GM23248 (cell line): ENCODE measurements around the gene ST3GAL6. TPM values are rescaled to one million over a fixed set of nuclear protein-coding genes. Genes with fewer than 3 reads are reported as not detected.

Source experiments
- DNase-seq: peaks from one replicate; pipeline ENCODE4 v3.0.0-alpha.2; 2015
- H2AFZ ChIP-seq: fragments of 200-600 bp; sonication (generic); 2 replicates; pipeline ENCODE4 v1.6.1; 2016; ENCODE audit warnings: antibody characterized with exemption
- H3F3A ChIP-seq: fragments of 200-600 bp; sonication (generic); 2 replicates; pipeline ENCODE4 v1.6.1; 2016; ENCODE audit warnings: mild to moderate bottlenecking, antibody characterized with exemption, mixed run types; ENCODE audit not compliant: insufficient read depth
- H3K27ac ChIP-seq: fragments of 200-600 bp; sonication (generic); 2 replicates; pipeline ENCODE4 v1.5.1; 2016; ENCODE audit warnings: mild to moderate bottlenecking
- H3K27me3 ChIP-seq: fragments of 200-600 bp; sonication (generic); replicated peaks from 2 replicates; pipeline ENCODE4 v1.6.1; 2016; ENCODE audit warnings: mild to moderate bottlenecking; ENCODE audit not compliant: insufficient read depth
- H3K36me3 ChIP-seq: fragments of 200-600 bp; sonication (generic); 2 replicates; pipeline ENCODE4 v1.6.1; 2016; ENCODE audit warnings: low read depth, mild to moderate bottlenecking
- H3K4me1 ChIP-seq: fragments of 200-600 bp; sonication (generic); 2 replicates; pipeline ENCODE4 v1.6.1; 2016; ENCODE audit warnings: mild to moderate bottlenecking; ENCODE audit not compliant: insufficient read depth
- H3K4me2 ChIP-seq: fragments of 200-600 bp; sonication (generic); one replicate; pipeline ENCODE4 v1.6.1; 2016; ENCODE audit warnings: mild to moderate bottlenecking; ENCODE audit not compliant: unreplicated experiment
- H3K4me3 ChIP-seq: fragments of 200-600 bp; sonication (generic); 2 replicates; pipeline ENCODE4 v1.5.1; 2016; ENCODE audit warnings: mild to moderate bottlenecking
- H3K79me2 ChIP-seq: fragments of 200-600 bp; sonication (generic); 2 replicates; pipeline ENCODE4 v1.6.1; 2016; ENCODE audit warnings: mild to moderate bottlenecking; ENCODE audit not compliant: insufficient read depth
- H3K9ac ChIP-seq: fragments of 200-600 bp; sonication (generic); 2 replicates; pipeline ENCODE4 v1.6.1; 2016; ENCODE audit warnings: mild to moderate bottlenecking
- H3K9me2 ChIP-seq: fragments of 200-600 bp; sonication (generic); 2 replicates; pipeline ENCODE4 v1.6.1; 2016; ENCODE audit warnings: mixed run types, mild to moderate bottlenecking, moderate library complexity; ENCODE audit not compliant: insufficient read depth
- H3K9me3 ChIP-seq: fragments of 200-600 bp; sonication (generic); one replicate; pipeline ENCODE4 v1.6.1; 2017; ENCODE audit warnings: low read depth
- H4K20me1 ChIP-seq: fragments of 200-600 bp; sonication (generic); 2 replicates; pipeline ENCODE4 v1.6.0; 2016; ENCODE audit not compliant: insufficient read depth
- EZH2 ChIP-seq: fragments of 200-600 bp; sonication (generic); IDR thresholded peaks from 2 replicates; pipeline ENCODE4 v1.6.1; 2018; ENCODE audit warnings: antibody characterized with exemption, mild to moderate bottlenecking; ENCODE audit not compliant: insufficient read depth, poor library complexity, severe bottlenecking
- EZH2phosphoT487 ChIP-seq: fragments of 200-600 bp; sonication (generic); IDR thresholded peaks from 2 replicates; pipeline ENCODE4 v1.6.1; 2018; ENCODE audit warnings: antibody characterized with exemption, moderate library complexity, mild to moderate bottlenecking, low read depth; ENCODE audit not compliant: insufficient read depth
- WGBS, 2 experiments: methylation state at CpG; one replicate each; pipeline ENCODE4 v1.1.6; 2015 to 2017; ENCODE audit warnings: low lambda C conversion rate in 2 of 2, low coverage in 1 of 2; ENCODE audit errors: missing lambda C conversion rate in 2 of 2; 5-methylcytosine and 5-hydroxymethylcytosine counted together
- in situ Hi-C: fragments of 300-500 bp; cut with MboI; formaldehyde crosslinking; loops from 2 replicates; pipeline ENCODE4 v1.15.0; 2020
- polyA plus RNA-seq: library from polyadenylated mRNA; unstranded; fragments of >200 nt; fragmentation: Nextera tagmentation; extraction: Ambion mirVana; gene quantifications from 2 replicates; pipeline ENCODE4 v1.2.1, GENCODE V29; 2016
- total RNA-seq: library from RNA; depleted of rRNA; stranded (reverse); fragments of >200 nt; shearing (Covaris generic); gene quantifications from 2 replicates; pipeline ENCODE4 v1.2.3, GENCODE V29; 2014

The ST3GAL6 gene
- total and polyA plus RNA-seq, 2 experiments from 2014 or later: 1.9 TPM; not detected in 1

DNA sequence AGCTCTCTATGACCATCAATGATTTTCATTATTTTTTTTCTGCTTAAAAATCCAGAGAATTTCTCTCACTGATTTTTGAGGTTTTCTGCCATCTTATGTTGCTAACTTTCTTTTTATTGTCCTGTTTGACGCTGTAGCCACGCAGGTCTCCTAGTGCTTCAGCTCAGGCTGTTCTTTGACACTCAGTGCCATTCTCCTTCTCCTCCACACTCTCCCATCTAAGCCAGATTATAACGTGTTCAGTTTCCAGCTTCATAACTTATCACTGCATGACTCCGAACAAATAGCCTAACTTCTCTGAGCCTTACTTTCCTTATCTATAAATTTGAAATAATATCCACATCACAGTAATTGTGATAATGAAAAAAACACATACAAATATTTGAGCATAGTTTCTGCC is 22.8 kb upstream of the ST3GAL6 start:
- no peaks in the 10 kb centered on the region for H4K20me1 ChIP-seq
- in situ Hi-C loops: no loop called here
- H3K9ac ChIP-seq: no peak overlapping the region
- H3K9me2 ChIP-seq: no peaks in the 10 kb centered on the region
- H3K4me1 ChIP-seq: no peaks in the 10 kb centered on the region
- no peak overlapping the region for H3K27ac ChIP-seq
- TF ChIP-seq EZH2 (no peak), EZH2phosphoT487 (no peak)
- H3K9me3 ChIP-seq: no peaks in the 10 kb centered on the region
- WGBS, 2 experiments: 62 to 79% methylated on average over 4 of the region's 4 CpGs
- no peaks in the 10 kb centered on the region for H3K79me2 ChIP-seq
- no peaks in the 10 kb centered on the region for H3K36me3 ChIP-seq
- H3K27me3 ChIP-seq: peaks cover 44% of the 10 kb centered on the region
- H2AFZ ChIP-seq: no peak overlapping the region
- no peaks in the 10 kb centered on the region for H3F3A ChIP-seq
- no peak overlapping the region for H3K4me2 ChIP-seq
- no peak for DNase-seq
- no peak overlapping the region for H3K4me3 ChIP-seq

DNA sequence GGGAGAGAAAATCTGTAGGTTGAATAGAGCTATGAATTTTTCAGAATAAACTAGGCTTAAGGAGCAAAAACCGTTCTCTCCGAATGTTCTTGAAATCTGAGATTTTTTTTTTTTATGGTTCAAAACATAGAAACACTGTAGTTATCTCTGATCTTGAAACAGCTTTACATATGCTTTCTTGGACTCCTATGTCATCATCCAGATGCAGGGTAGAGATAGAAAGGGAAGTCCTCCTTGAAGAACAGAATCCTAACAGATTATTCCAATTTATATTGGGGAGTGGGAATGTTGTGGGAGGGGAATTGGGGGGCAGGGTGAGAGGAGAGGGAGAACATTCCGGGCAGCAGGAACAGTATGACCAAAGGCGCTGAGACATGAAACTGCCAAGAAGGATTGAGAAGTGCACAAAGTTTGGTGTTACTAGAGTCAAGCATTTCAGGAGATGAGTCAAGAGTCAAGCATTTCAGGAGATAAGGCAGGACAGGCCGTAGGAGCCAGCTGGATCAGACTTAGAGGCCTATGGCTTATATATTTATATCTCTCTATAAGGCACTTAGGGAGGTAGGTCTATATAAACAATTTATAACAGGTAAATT is 21.9 kb upstream of the ST3GAL6 start:
- WGBS, 2 experiments: 48 to 57% methylated on average over 4 to 5 of the region's 5 CpGs

DNA sequence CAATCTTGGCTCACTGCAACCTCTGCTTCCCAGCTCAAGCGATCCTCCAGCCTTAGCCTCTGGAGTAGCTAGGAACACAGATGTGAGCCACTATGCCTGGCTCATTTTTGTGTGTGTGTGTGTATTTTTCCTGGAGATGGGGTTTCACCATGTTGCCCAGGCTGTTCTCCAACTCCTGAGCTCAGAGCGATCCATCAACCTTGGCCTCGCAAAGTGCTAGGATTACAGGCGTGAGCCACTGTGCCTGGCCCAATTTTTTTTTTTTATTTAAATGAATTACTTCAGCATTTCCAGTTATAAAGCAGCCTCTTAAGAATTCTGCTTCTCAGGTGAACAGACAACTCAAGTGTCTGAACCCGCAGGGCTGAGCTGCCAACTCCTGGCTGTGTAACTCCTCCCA is 20.1 kb upstream of the ST3GAL6 start:
- 73 to 78% methylated on average over 5 of the region's 5 CpGs for WGBS, 2 experiments
- Histone ChIP-seq H3K9ac (no peak overlapping the region), H3K79me2 (no peaks in the 10 kb centered on the region), H3K9me3 (no peaks in the 10 kb centered on the region), H3K36me3 (no peaks in the 10 kb centered on the region), H3F3A (no peaks in the 10 kb centered on the region), H3K27me3 (peaks cover 40% of the 10 kb centered on the region), H3K4me2 (no peak overlapping the region), H3K4me1 (no peaks in the 10 kb centered on the region), H3K27ac (no peak overlapping the region), H4K20me1 (no peaks in the 10 kb centered on the region), H3K9me2 (no peaks in the 10 kb centered on the region), H2AFZ (no peak overlapping the region), H3K4me3 (no peak overlapping the region)
- no peak for DNase-seq
- no peak for TF ChIP-seq EZH2phosphoT487
- in situ Hi-C loops: no loop called here

More for the DNA sequence above, 21.9 kb upstream of the ST3GAL6 start:
- no peak overlapping the region for H3K4me2 ChIP-seq
- no peaks in the 10 kb centered on the region for H3K79me2 ChIP-seq
- TF ChIP-seq EZH2phosphoT487 (no peak), EZH2 (no peak)
- no peak overlapping the region for H3K9ac ChIP-seq
- no peak for DNase-seq
- H3K27ac ChIP-seq: no peak overlapping the region
- H3K4me3 ChIP-seq: no peak overlapping the region
- no peaks in the 10 kb centered on the region for H3K9me2 ChIP-seq
- in situ Hi-C loops: no loop called here
- H3K9me3 ChIP-seq: no peaks in the 10 kb centered on the region
- no peaks in the 10 kb centered on the region for H3K36me3 ChIP-seq
- no peaks in the 10 kb centered on the region for H4K20me1 ChIP-seq
- H3F3A ChIP-seq: no peaks in the 10 kb centered on the region
- peaks cover 36% of the 10 kb centered on the region for H3K27me3 ChIP-seq
- H3K4me1 ChIP-seq: no peaks in the 10 kb centered on the region
- no peak overlapping the region for H2AFZ ChIP-seq

DNA sequence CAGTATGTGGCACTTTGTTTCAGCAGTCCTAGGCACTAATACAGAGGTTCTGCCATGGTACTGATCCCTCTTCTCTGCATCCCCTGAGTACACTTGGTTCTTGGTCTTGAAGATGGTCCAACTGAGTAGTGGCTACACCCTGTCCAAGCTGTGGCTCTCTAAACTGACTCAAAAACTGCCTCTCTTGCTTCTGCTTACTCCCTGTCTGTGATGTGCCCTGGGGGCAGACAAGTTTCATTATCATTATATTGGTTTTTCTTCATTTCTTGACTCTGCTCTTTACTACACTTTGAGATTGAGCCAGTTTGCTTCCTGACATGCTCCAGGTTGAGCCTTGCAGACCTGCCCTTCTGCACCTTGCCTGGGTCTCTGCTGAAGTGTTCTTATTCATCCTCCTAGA is 18.9 kb upstream of the ST3GAL6 start:
- no peak overlapping the region for H3K9ac ChIP-seq
- no peak overlapping the region for H2AFZ ChIP-seq
- H3K27ac ChIP-seq: no peak overlapping the region
- in situ Hi-C loops: no loop called here
- no peak overlapping the region for H3K4me2 ChIP-seq
- no peaks in the 10 kb centered on the region for H4K20me1 ChIP-seq
- H3K4me1 ChIP-seq: no peaks in the 10 kb centered on the region
- H3K9me2 ChIP-seq: no peaks in the 10 kb centered on the region
- no peaks in the 10 kb centered on the region for H3F3A ChIP-seq
- H3K9me3 ChIP-seq: no peaks in the 10 kb centered on the region
- no peak overlapping the region for H3K4me3 ChIP-seq
- TF ChIP-seq EZH2phosphoT487 (no peak), EZH2 (no peak)
- H3K79me2 ChIP-seq: no peaks in the 10 kb centered on the region
- no peaks in the 10 kb centered on the region for H3K36me3 ChIP-seq
- H3K27me3 ChIP-seq: peaks cover 45% of the 10 kb centered on the region
- no peak for DNase-seq

DNA sequence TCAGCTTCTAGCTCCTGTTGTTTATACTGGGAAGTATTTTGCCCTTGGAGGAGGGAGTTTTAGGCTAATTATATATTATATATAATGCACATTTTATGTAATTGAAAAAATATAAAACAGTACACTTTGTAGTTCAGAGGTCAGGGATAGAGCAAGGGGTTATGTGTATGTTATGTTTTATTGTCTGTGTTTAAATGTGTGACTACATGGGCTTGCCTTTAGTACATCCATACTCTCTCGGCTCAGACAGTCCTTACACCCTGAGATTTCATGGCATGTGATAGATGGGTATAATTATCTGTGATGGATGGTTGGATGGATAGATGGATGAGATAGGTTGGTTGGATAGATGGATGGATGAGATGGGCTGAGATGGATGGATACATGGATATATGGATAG is 17.4 kb upstream of the ST3GAL6 start:
- no peak overlapping the region for H3K27ac ChIP-seq
- H3K9ac ChIP-seq: no peak overlapping the region
- no peak overlapping the region for H2AFZ ChIP-seq
- H3K36me3 ChIP-seq: no peaks in the 10 kb centered on the region
- H3K79me2 ChIP-seq: no peaks in the 10 kb centered on the region
- no peaks in the 10 kb centered on the region for H3K9me2 ChIP-seq
- no peaks in the 10 kb centered on the region for H3F3A ChIP-seq
- WGBS, 2 experiments: 30% methylated on average over 1 of the region's 1 CpG
- H3K4me2 ChIP-seq: no peak overlapping the region
- no peaks in the 10 kb centered on the region for H3K4me1 ChIP-seq
- no peak for DNase-seq
- TF ChIP-seq EZH2: no peak
- no peak overlapping the region for H3K4me3 ChIP-seq
- H4K20me1 ChIP-seq: no peaks in the 10 kb centered on the region
- H3K27me3 ChIP-seq: peaks cover 51% of the 10 kb centered on the region
- in situ Hi-C loops: no loop called here
- no peaks in the 10 kb centered on the region for H3K9me3 ChIP-seq
